Hepatic stellate cell (primary cell): ENCODE results near the gene PROCR.
"Not testable (repeated sequence)": the region's sequence is repeated elsewhere in the genome, so short reads cannot be mapped to it uniquely, and the experiment has no call there.

Experiments used
- DNase-seq: peaks from one replicate; pipeline ENCODE4 v3.0.0; 2011; ENCODE audit warnings: low spot score

PROCR gene

DNA sequence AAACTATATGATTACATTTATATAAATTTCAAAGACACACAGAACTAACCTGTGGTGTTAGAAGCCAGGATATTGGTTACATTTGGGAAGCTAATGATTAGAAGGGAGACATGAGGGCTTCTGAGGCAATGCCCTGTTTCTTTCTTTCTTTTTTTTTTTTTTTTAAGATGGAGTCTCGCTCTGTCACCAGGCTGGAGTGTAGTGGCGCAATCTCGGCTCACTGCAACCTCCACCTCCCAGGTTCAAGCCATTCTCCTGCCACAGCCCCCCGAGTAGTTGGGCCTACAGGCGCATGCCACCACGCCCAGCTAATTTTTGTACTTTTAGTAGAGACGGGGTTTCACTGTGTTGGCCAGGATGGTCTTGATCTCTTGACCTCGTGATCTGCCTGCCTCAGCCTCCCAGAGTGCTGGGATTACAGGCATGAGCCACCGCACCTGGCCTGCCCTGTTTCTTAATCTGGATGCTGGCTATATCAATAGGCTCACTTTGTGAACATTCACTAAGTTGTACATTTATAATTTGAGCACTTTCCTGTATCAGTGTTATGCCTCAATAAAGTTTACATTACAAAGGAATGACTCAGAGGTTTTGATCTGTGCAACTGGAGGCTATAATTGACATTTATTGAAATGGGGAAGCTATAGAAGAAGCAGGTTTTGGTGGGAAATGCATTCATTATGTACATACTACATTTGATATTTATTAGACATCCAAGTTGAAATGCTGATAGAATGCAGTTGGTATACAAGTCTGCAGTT is 21.3 kb downstream of the PROCR start:
- not testable (repeated sequence) for DNase-seq

DNA sequence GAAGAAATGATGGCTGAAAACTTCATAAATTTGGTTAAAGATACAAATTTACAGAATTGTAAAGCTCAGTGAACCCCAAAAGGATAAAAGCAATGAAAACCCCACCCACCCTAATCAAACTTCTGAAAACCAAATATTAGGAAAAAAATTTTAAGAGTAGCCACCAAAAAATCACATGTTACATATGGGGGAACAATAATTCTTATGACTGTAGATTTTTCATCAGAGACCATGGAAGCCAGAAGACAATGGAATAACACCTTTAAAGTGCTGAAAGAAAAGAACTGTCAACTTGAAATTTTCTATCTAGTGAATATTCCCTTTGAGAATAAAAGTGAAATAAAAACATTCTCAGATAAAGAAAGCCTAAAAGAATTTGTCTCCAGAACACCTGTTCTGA is 24.4 kb downstream of the PROCR start:
- no peak for DNase-seq

DNA sequence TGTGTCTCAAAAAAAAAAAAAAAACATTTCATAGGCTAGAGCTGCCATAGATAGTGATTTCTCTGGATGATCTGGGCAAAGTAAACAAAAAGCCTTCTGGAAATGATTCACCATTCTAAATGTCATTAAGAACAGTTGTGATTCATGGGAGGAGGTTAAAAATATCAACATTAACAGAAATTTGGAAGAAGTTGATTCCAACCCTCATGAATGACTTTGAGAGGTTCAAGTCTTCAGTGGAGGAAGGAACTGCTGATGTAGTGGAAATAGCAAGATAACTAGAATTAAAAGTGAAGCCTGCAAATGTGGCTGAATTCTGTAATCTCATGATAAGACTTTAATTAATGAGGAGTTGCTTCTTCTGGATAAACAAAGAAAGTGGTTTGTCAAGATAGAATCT is 27.9 kb downstream of the PROCR start:
- no peak for DNase-seq

DNA sequence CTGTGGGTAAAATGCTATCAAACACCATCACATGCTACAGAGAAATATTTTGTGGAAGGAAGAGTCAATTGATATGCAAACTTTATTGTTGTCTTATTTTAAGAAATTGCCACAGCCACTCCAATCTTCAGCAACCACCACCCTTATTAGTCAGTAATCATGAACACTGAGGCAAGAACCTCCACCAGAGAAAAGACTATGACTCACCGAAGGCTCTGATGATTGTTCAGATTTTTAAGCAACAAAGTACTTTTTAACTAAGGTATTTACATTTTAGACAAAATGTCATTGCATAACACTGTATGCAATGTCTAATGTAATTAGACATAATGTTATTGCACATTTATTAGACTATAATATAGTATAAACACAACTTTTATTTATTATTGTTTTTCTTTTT is 28.4 kb downstream of the PROCR start:
- DNase-seq, result no peak

DNA sequence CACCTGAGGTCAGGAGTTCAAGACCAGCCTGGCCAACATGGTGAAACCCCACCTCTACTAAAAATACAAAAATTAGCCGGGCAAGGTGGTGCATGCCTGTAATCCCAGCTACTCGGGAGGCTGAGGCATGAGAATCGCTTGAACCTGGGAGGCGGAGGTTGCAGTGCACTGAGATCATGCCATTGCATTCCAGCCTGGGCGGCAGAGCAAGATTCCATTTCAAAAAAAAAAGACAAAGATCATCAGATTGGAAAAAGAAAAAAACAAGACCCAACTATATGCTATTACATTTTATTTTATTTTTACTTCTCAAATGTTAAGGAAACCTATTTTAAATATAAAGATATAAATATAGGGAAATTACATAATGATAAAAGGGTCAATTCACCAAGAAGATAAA is 29.6 kb downstream of the PROCR start:
- DNase-seq, result not testable (repeated sequence)

DNA sequence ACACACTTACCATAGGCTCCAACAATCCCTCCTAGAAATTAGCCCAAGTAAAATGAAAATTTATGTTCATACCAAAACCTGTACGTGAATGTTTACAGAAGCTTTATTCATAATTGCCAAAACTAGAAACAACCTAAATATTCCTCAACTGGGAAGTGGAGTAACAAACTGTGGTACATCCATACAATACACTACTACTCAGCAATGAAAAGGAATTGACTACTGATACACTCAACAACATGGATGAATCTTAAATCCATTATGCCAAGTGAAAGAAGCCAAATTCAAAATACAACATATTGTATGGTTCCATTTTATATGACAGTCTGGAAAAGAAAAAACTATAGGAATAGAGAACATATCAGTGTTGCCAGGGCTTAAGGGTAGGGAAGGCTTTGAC is 34.9 kb downstream of the PROCR start:
- DNase-seq, result no peak

DNA sequence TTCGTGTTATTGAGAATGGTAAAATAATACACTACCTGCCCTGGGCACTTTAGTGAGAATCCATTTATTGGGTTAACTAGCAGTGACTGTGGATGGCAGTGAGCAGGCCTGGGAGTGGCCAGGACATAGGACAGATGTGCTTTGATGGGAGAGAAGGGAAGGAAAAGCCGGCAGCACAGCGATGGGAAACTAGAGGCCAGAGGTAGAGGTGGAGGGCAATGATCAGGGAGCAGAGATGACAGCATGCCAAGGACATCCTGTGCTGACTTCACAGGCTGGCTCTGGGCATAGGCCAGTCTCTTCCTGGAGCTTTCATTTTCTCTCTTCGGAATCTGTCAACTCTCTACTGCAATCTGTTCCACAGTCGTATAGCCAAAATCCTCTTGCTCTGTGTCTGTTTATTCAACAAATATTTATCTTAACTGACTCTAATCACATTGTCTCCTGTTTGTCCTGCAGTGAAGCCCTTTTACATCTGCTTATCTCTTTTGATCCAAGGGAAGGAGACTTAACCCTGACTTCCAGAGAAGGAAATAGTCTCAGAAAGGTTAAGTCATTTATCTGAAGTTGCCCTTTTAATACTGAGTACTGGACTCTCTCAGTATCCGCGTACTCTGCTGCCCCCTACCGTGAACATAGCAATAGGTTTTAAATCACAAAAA is 36.2 kb downstream of the PROCR start:
- peak; percentile 55 for DNase-seq

DNA sequence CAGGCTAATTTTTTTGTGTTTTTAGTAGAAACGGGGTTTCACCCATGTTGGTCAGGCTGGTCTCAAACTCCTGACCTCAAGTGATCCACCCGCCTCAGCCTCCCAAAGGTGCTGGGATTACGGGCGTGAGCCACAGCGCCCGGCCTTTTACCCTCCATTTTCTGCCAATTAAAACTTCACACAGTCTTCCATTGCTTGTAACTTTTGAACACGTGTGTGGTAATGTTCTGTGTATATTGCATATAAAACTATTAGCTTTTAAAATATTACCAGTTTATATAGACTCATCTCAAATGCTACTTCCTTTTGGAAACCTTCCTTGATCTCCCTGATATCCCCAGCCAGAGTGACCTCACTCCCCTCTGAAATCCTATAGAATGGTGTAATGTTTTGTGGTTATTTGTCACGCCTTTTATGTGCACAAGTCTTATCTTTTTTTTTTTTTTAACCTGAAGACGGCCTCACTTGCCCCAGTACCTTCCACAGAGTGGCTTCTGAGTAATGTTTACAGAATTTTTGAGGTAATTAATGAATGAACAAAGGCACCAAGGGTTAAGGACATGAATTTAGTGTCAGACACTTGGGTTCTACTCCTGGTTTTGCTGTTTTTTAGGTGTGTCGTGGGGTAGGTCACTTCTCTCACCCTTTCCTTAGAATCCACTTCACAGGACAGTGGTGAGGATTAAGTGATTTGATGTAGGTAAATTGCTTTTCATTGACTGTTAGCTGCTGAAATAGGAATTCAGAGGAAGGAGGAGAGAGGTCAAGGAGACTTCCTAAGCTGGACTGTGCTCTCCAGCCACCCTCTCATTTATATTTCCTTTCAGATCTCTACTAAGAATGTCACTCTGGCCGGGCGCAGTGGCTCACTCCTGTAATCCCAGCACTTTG is 43.4 kb downstream of the PROCR start:
- no peak for DNase-seq

DNA sequence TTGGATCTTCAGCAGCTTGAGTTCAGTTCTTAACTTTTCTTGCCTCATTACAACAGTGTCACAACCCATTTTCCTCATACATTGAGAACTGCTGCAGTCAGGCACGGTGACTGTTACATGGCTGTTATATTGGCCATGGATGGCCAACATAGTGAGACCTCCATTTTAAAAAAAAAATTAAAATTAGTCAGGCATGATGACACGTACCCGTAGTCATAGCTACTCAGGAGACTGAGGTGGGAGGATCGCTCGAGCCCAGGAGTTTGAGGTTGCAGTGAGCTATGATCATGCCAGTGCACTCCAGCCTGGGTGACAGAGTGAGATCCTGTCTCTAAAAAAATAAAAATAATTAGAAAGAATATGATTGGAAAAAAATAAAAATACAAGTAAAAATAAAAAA is 44.7 kb downstream of the PROCR start:
- no peak for DNase-seq

DNA sequence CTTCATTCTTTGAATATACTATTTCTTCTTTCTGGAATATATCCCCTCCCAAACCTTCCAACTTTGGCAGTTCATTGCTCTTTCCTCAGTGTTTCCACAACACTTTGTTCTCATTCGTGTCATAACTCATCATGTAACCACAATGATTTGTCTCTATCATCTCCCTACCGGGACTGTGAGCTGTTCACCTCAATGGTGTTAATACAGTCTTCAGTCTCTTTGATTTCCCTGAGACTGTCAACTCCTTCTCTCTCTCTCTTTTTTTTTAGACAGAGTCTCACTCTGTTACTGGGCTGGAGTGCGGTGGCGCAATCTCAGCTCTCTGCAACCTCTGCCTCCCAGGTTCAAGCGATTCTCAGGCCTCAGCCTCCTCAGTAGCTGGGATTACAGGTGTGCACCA is 52.1 kb downstream of the PROCR start:
- DNase-seq, result no peak

DNA sequence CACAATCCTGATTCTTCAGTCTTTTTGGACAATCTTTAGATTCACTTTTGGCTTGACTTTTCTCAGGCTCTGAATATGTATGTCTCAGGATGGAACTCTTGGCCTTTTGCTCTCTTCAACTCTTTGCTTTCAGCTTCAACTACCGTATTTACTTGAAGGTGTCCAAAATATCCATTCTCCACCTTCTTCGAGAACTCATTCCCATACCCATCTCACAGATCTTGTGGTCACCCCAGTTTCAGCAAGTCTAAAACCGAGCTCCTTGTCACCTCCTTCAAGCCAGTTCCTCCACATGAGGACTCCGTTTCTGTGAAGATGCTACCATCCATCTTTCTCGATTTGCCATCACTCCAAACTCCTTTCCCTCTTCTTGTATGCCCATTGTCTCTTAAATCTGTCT is 52.7 kb downstream of the PROCR start:
- no peak for DNase-seq

DNA sequence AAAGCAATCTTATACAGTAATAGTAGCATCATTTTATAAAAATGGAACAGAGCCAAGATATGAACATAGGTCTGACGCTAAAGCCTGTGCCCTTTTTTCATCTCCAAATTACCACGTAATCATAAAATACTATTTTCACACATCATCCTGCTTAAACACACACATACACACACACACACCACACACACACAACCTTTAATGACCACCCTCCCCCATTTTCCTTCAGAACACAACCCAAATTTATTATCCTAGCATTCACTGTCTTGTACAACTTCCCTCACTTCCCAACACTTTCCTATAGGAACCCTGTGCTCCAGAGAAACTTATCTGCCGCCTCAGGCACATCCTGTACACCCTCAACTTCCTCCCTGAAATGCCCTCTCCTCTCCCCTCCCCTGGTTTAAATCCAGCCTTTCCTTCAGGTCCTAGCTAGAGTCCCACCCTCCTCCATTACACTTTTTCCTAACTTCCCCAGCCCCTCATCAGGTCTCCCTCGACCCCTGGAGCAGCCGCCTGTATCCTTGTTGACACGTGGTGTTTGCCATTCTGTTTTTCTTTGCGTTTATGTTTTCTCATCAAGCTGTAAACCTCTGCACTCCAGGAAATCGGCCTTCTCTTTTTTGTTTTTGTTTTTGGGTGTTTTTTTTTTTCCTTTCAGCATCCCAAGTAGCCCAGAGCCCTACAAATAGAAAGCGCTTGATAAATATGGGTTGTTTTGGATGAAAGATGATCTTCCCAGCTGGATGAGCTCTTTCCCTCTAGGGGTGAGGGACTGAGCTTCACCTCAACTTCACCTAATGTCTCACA is 53.6 kb downstream of the PROCR start:
- DNase-seq, result no peak

DNA sequence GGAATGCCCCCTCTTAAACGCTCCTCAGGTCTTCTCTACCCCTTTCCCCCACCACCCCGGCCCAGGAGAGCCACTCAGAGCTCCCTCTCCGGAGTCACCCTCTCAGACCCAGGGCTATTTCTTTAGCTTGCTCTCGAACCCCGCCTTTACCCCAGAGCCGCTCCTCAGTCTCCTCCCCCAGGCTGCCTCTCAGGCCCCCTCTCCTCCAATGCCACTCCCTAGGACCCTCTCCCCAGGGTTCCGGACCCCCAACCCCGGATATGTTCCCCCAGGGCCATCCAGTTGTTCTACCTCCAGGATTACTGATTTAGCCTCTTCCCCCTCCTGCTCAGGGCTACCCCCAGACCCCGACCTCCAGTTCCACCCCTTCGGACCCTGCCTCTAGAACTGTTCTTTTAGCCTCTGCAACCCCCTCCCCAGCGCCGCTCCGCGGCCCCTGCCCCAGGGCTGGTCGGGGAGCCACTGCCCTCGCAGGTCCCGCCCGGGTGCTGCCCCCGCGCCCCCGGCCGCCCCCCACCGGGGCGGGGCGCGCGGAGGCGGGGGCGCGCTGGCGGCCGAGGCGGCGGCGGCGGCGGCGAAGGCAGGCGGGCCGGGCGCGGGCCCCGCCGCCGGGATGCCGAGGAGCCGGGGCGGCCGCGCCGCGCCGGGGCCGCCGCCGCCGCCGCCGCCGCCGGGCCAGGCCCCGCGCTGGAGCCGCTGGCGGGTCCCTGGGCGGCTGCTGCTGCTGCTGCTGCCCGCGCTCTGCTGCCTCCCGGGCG is 54.4 kb downstream of the PROCR start, which contains the start of gene MMP24:
Gene MMP24 (plus strand): TSS at position 565 of the 758 bp plus-strand sequence. CDS start 49 bp downstream, at position 614.
- DNase-seq, result no peak
